GM19372 (cell line): Measurements from ENCODE around the gene VSIR.

Experiments
- ATAC-seq: cut with Tn5 transposase; IDR thresholded peaks from one replicate; pipeline ENCODE4 v1.9.1; 2021; ENCODE audit warnings: mild to moderate bottlenecking, low read depth, moderate library complexity; ENCODE audit not compliant: unreplicated experiment

The VSIR gene

GRCh38 chr10:71717056-71717455 lies 56.3 kb downstream of the VSIR start:
- no peak for ATAC-seq

- ATAC-seq: no peak
Observed at GRCh38 chr10:71716426-71716825, 56.9 kb downstream of the VSIR start.

GRCh38 chr10:71715860-71716259 lies 57.5 kb downstream of the VSIR start:
- no peak for ATAC-seq

GRCh38 chr10:71715026-71715425 lies 58.3 kb downstream of the VSIR start:
- no peak for ATAC-seq

GRCh38 chr10:71714592-71714991 lies 58.7 kb downstream of the VSIR start:
- ATAC-seq: no peak

GRCh38 chr10:71714031-71714410 lies 59.3 kb downstream of the VSIR start:
- ATAC-seq: no peak

- ATAC-seq: no peak
Observed at GRCh38 chr10:71713135-71714030, 59.9 kb downstream of the VSIR start.

- ATAC-seq: no peak
Observed at GRCh38 chr10:71712572-71713134, 60.7 kb downstream of the VSIR start.

GRCh38 chr10:71712170-71712569 lies 61.1 kb downstream of the VSIR start:
- ATAC-seq: no peak

- ATAC-seq: no peak
Observed at GRCh38 chr10:71711052-71711623, 62.2 kb downstream of the VSIR start.

GRCh38 chr10:71710519-71710918 lies 62.8 kb downstream of the VSIR start:
- no peak for ATAC-seq

- ATAC-seq: no peak
Observed at GRCh38 chr10:71708897-71709882, 64.1 kb downstream of the VSIR start.

GRCh38 chr10:71708301-71708703 lies 65.0 kb downstream of the VSIR start:
- ATAC-seq: no peak

- no peak for ATAC-seq
Observed at GRCh38 chr10:71707240-71707789, 66.0 kb downstream of the VSIR start.

GRCh38 chr10:71706216-71707121 lies 66.9 kb downstream of the VSIR start:
- ATAC-seq: no peak

GRCh38 chr10:71705582-71705981 lies 67.7 kb downstream of the VSIR start:
- ATAC-seq: no peak

GRCh38 chr10:71704816-71705215 lies 68.5 kb downstream of the VSIR start:
- ATAC-seq: no peak

- no peak for ATAC-seq
Observed at GRCh38 chr10:71703577-71703976, 69.7 kb downstream of the VSIR start.

GRCh38 chr10:71701496-71702132 lies 71.7 kb downstream of the VSIR start:
- ATAC-seq: no peak
